SK-N-SH (cell line): ENCODE measurements around the gene HNRNPH3. TPM values are rescaled to one million over a fixed set of nuclear protein-coding genes. Genes with fewer than 3 reads are reported as not detected.

Experiments used
- CTCF ChIA-PET: fragments of 300-600, 350-600 bp; formaldehyde crosslinking; extraction: SDS; loops from one replicate; lab custom pipeline; 2021; lab: Yijun Ruan, JAX
- POLR2A ChIA-PET: fragments of 350-600 bp; sonication (Branson Sonifier 250); formaldehyde crosslinking; extraction: SDS; loops from one replicate; lab custom pipeline; 2020; ENCODE audit warnings: antibody characterized with exemption, inconsistent platforms; lab: Yijun Ruan, JAX
- DNase-seq: peaks from one replicate; pipeline ENCODE4 v3.0.0; 2012
- H2AFZ ChIP-seq: fragments of 200-600 bp; sonication (generic); 2 replicates; pipeline ENCODE4 v1.8.1; 2016; ENCODE audit warnings: antibody characterized with exemption, mild to moderate bottlenecking, low read depth
- H3F3A ChIP-seq: fragments of 200-600 bp; sonication (generic); replicated peaks from 2 replicates; pipeline ENCODE3; 2016; ENCODE audit warnings: antibody characterized with exemption, mild to moderate bottlenecking; ENCODE audit not compliant: insufficient read depth
- H3K27ac ChIP-seq, 2 experiments: fragments of 200-500 bp in 1 of 2; fragments of 200-600 bp in 1 of 2; sonication (Bioruptor generic) in 1 of 2; sonication (generic), shearing (Covaris generic) in 1 of 2; 2 replicates each; pipeline versions ENCODE4 v1.5.1 to v1.6.1; 2014 to 2016; ENCODE audit warnings: low read depth in 2 of 2, inconsistent platforms in 1 of 2, low read length in 1 of 2, mild to moderate bottlenecking in 1 of 2, mixed read lengths in 1 of 2
- H3K27me3 ChIP-seq: fragments of 200-600 bp; sonication (generic), shearing (Covaris generic); 2 replicates; pipeline ENCODE4 v1.6.1; 2016; ENCODE audit warnings: mixed run types; ENCODE audit not compliant: insufficient read depth
- H3K36me3 ChIP-seq, 2 experiments: fragments of 200-500 bp in 1 of 2; fragments of 200-600 bp in 1 of 2; sonication (Bioruptor generic) in 1 of 2; sonication (generic) in 1 of 2; replicated peaks in 1 of 2; 2 replicates each; pipeline versions ENCODE3 to v1.5.1; 2014 to 2016; ENCODE audit warnings: low read length in 1 of 2, mild to moderate bottlenecking in 1 of 2; ENCODE audit not compliant: insufficient read depth in 2 of 2, control insufficient read depth in 1 of 2
- H3K4me1 ChIP-seq, 2 experiments: fragments of 200-500 bp in 1 of 2; fragments of 200-600 bp in 1 of 2; sonication (Bioruptor generic) in 1 of 2; sonication (generic), shearing (Covaris generic) in 1 of 2; 2 replicates each; pipeline versions ENCODE4 v1.5.1 to v1.6.1; 2014 to 2016; ENCODE audit warnings: low read depth in 1 of 2, low read length in 1 of 2, mixed run types in 1 of 2; ENCODE audit not compliant: insufficient read depth in 2 of 2, control insufficient read depth in 1 of 2
- H3K4me2 ChIP-seq: fragments of 200-600 bp; sonication (generic), shearing (Covaris generic); 2 replicates; pipeline ENCODE4 v1.6.1; 2017; ENCODE audit warnings: mixed run types
- H3K4me3 ChIP-seq, 2 experiments: fragments of 200-500 bp in 1 of 2; fragments of 200-600 bp in 1 of 2; sonication (Bioruptor generic) in 1 of 2; sonication (generic), shearing (Covaris generic) in 1 of 2; 2 replicates each; pipeline versions ENCODE4 v1.5.1 to v1.8.1; 2014 to 2016; ENCODE audit warnings: low read depth in 2 of 2, inconsistent platforms in 1 of 2, low read length in 1 of 2, mild to moderate bottlenecking in 1 of 2, mixed read lengths in 1 of 2, moderate library complexity in 1 of 2
- H3K79me2 ChIP-seq: fragments of 200-600 bp; sonication (generic); 2 replicates; pipeline ENCODE4 v1.8.1; 2017; ENCODE audit warnings: mild to moderate bottlenecking; ENCODE audit not compliant: insufficient read depth
- H3K9ac ChIP-seq: fragments of 200-600 bp; sonication (generic); 2 replicates; pipeline ENCODE4 v1.6.1; 2017; ENCODE audit warnings: mixed run types
- H3K9me2 ChIP-seq: fragments of 200-600 bp; sonication (generic); 2 replicates; pipeline ENCODE4 v1.6.1; 2017; ENCODE audit warnings: mixed run types
- H3K9me3 ChIP-seq: fragments of 200-600 bp; sonication (generic); 2 replicates; pipeline ENCODE4 v1.6.1; 2017; ENCODE audit warnings: mixed run types, mild to moderate bottlenecking, moderate library complexity
- H4K20me1 ChIP-seq: fragments of 200-600 bp; sonication (generic); 2 replicates; pipeline ENCODE4 v1.6.1; 2017; ENCODE audit warnings: mild to moderate bottlenecking, mixed run types; ENCODE audit not compliant: insufficient read depth
- CHD2 ChIP-seq: fragments of 150-350 bp; IDR thresholded peaks from 2 replicates; pipeline ENCODE4 v1.6.1; 2018; ENCODE audit warnings: low read length; ENCODE audit not compliant: partially characterized antibody
- EP300 ChIP-seq, 2 experiments: IDR thresholded peaks; 2 replicates each; pipeline versions ENCODE4 v1.4.0 to v1.6.1; 2012; ENCODE audit warnings: borderline replicate concordance in 1 of 2, low read depth in 1 of 2, low read length in 1 of 2
- FOSL2 ChIP-seq: IDR thresholded peaks from 2 replicates; pipeline ENCODE4 v1.4.0; 2012; ENCODE audit warnings: low read depth, mild to moderate bottlenecking, moderate library complexity, borderline replicate concordance
- GABPA ChIP-seq: IDR thresholded peaks from 2 replicates; pipeline ENCODE4 v1.4.0; 2012; ENCODE audit warnings: low read depth, mild to moderate bottlenecking
- GATA2 ChIP-seq: sonication (generic); formaldehyde crosslinking; IDR thresholded peaks from 2 replicates; pipeline ENCODE4 v1.5.0; 2020; ENCODE audit warnings: mild to moderate bottlenecking, missing genetic modification reagents
- JUND ChIP-seq: IDR thresholded peaks from 2 replicates; pipeline ENCODE4 v1.4.0; 2012
- MXI1 ChIP-seq: IDR thresholded peaks from 2 replicates; pipeline ENCODE4 v1.6.1; 2012; ENCODE audit warnings: mild to moderate bottlenecking, low read depth, low read length, improper control_type of control experiment
- NRF1 ChIP-seq: IDR thresholded peaks from 2 replicates; pipeline ENCODE4 v1.6.1; 2012; ENCODE audit warnings: low read depth, mild to moderate bottlenecking, low read length
- POLR2AphosphoS5 ChIP-seq: IDR thresholded peaks from 2 replicates; pipeline ENCODE4 v1.6.1; 2012; ENCODE audit warnings: low read depth, low read length
- RAD21 ChIP-seq: IDR thresholded peaks from 2 replicates; pipeline ENCODE4 v1.6.1; 2012; ENCODE audit warnings: mild to moderate bottlenecking, low read length
- RFX5 ChIP-seq: IDR thresholded peaks from 2 replicates; pipeline ENCODE4 v1.6.1; 2012; ENCODE audit warnings: mild to moderate bottlenecking, improper control_type of control experiment, low read length
- TAF1 ChIP-seq: IDR thresholded peaks from 2 replicates; pipeline ENCODE4 v1.6.1; 2012; ENCODE audit warnings: low read depth, mild to moderate bottlenecking, low read length, moderate library complexity, borderline replicate concordance
- TCF12 ChIP-seq: IDR thresholded peaks from 2 replicates; pipeline ENCODE4 v1.4.0; 2012
- TEAD4 ChIP-seq: IDR thresholded peaks from 2 replicates; pipeline ENCODE4 v1.4.0; 2012; ENCODE audit warnings: mild to moderate bottlenecking, borderline replicate concordance; ENCODE audit not compliant: insufficient read depth
- YY1 ChIP-seq: IDR thresholded peaks from 2 replicates; pipeline ENCODE4 v1.4.0; 2012; ENCODE audit warnings: low read depth, mild to moderate bottlenecking
- WGBS: methylation state at CpG from one replicate; pipeline ENCODE4 v1.1.6; 2017; ENCODE audit warnings: low lambda C conversion rate; 5-methylcytosine and 5-hydroxymethylcytosine counted together
- polyA plus RNA-seq, 3 experiments: library from polyadenylated mRNA; depleted of rRNA; stranded (reverse); fragments of >200 nt; gene quantifications; 2 replicates each; pipeline ENCODE4 v1.2.3, GENCODE V29; 2012
- TF ChIP-seq, protein P1 (sequence below): IDR thresholded peaks from 2 replicates; pipeline ENCODE4 v1.4.0; 2012; ENCODE audit warnings: low read depth
- TF ChIP-seq, protein P2 (sequence below): fragments of 200-600 bp; sonication (generic); IDR thresholded peaks from 2 replicates; pipeline ENCODE4 v1.6.1; 2017; ENCODE audit warnings: antibody characterized with exemption, mild to moderate bottlenecking, moderate library complexity
- TF ChIP-seq, protein P3 (sequence below): IDR thresholded peaks from 2 replicates; pipeline ENCODE4; 2012
- TF ChIP-seq, protein P4 (sequence below): IDR thresholded peaks from 2 replicates; pipeline ENCODE4 v1.6.1; 2012; ENCODE audit warnings: mild to moderate bottlenecking, low read depth, low read length, moderate library complexity
- TF ChIP-seq, protein P5 (sequence below): fragments of 150-350 bp; IDR thresholded peaks from 2 replicates; pipeline ENCODE4 v1.6.1; 2017; ENCODE audit warnings: antibody characterized with exemption, low read length, low read depth, borderline replicate concordance
- TF ChIP-seq, protein P6 (sequence below): IDR thresholded peaks from 2 replicates; pipeline ENCODE4 v1.4.0; 2012; ENCODE audit warnings: low read depth, borderline replicate concordance

The HNRNPH3 gene
- polyA plus RNA-seq, 1 of the 3 experiments (the other 2 are of a cell fraction): 73.0 TPM

DNA sequence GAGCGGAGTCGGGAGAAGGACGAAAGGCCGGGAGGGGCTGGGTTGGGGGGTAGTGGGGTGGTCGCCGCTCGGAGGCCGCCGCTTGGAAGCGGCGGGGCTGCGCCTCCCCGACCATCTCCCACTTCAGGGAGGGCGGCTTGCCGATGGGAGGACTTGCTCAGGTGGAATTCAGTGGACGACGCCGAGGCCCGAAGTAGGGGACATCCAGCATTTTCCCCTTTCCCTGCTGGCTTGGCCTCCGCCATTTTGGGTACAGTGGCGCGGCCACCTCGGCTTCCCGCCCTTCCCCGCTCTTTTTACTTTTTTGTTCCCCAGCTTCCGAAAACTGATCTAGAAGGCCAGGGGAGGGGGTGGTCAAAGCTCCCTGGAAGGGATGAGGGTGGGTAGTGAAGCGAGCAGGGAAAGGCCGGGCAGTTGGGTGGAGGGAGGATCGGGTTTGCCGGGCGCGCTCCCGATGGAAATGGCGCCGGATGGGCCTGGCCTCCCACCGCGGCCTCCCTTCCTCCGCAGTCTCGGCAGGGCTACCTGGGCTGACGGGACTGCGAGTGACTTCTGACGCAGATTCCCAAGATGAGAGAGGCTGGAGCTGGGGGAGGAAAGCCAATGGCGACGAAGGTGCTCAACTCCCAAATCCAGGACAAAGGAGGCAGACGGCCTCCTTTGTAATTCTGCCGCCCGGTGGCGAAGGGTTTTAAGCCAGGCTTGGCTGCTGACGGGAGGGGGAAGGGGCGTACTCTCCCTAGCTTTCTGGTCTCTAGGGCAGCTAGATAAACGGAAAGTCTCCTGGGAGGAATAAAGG is 594 bp downstream of the HNRNPH3 start, which contains the start of gene PBLD:
Gene PBLD (minus strand): TSS at position 670 of the 799 bp plus-strand sequence. CDS start 26,084 bp downstream, outside the sequence.
- peaks cover 31 to 37% of the 10 kb centered on the region in 2 experiments for H3K4me1 ChIP-seq
- H3K36me3 ChIP-seq: peaks cover 19% of the 10 kb centered on the region in 2 experiments
- H3K4me3 ChIP-seq: peak within 1 kb of the TSS; percentile 85 to 91
- no peaks in the 10 kb centered on the region for H3K9me2 ChIP-seq
- H3K9ac ChIP-seq: peak within 1 kb of the TSS; percentile 99
- peaks cover 61% of the 10 kb centered on the region for H3K79me2 ChIP-seq
- no peaks in the 10 kb centered on the region for H3K9me3 ChIP-seq
- H2AFZ ChIP-seq: no peak within 1 kb of the TSS
- WGBS: 2% methylated on average over 27 of the region's 51 CpGs
- CTCF ChIA-PET: interaction anchor here (0.5 to 3.2 kb wide), 14 partner anchors 9 to 616 kb away, joined by 3 to 26 read pairs (median 4); partner anchors contain the start of gene SIRT1
- H3K27ac ChIP-seq: peak within 1 kb of the TSS; percentile 95 to 98
- peaks cover 47% of the 10 kb centered on the region for H4K20me1 ChIP-seq
- POLR2A ChIA-PET: interaction anchor here (0.8 to 1.4 kb wide), 11 partner anchors 10 to 448 kb away, joined by 3 to 11 read pairs (median 4); partner anchors contain the start of gene SIRT1
- H3K27me3 ChIP-seq: no peaks in the 10 kb centered on the region
- peaks cover 40% of the 10 kb centered on the region for H3F3A ChIP-seq
- peak; percentile 72 for DNase-seq
- TF ChIP-seq, protein P1, sequence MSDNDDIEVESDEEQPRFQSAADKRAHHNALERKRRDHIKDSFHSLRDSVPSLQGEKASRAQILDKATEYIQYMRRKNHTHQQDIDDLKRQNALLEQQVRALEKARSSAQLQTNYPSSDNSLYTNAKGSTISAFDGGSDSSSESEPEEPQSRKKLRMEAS: peak; percentile 25; the same call in 1 of the 2 replicates
- TF ChIP-seq GATA2 (CRISPR knock-in tag) (no peak; the same call in 1 of the 2 replicates), EP300 (IDR thresholded peaks at IDR 0.05; ENCODE audit: borderline replicate concordance in 1 of 2, low read depth in 1 of 2, low read length in 1 of 2) (no peak), RAD21 (peak; percentile 25), RFX5 (no peak), POLR2AphosphoS5 (peak; percentile 78), CHD2 (peak; percentile 62), TCF12 (peak; percentile 5; the same call in 1 of the 2 replicates), GABPA (no peak), TAF1 (peak; percentile 64; the same call in 1 of the 2 replicates), NRF1 (no peak), JUND (0 out of 2 replicates have a peak, but pooled peaks have one; percentile 2), FOSL2 (peak; percentile 2; the same call in 1 of the 2 replicates), TEAD4 (no peak), MXI1 (peak; percentile 23), YY1 (peak; percentile 89)
- TF ChIP-seq, protein P2, sequence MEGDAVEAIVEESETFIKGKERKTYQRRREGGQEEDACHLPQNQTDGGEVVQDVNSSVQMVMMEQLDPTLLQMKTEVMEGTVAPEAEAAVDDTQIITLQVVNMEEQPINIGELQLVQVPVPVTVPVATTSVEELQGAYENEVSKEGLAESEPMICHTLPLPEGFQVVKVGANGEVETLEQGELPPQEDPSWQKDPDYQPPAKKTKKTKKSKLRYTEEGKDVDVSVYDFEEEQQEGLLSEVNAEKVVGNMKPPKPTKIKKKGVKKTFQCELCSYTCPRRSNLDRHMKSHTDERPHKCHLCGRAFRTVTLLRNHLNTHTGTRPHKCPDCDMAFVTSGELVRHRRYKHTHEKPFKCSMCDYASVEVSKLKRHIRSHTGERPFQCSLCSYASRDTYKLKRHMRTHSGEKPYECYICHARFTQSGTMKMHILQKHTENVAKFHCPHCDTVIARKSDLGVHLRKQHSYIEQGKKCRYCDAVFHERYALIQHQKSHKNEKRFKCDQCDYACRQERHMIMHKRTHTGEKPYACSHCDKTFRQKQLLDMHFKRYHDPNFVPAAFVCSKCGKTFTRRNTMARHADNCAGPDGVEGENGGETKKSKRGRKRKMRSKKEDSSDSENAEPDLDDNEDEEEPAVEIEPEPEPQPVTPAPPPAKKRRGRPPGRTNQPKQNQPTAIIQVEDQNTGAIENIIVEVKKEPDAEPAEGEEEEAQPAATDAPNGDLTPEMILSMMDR: peak; percentile 56
- TF ChIP-seq, protein P3, sequence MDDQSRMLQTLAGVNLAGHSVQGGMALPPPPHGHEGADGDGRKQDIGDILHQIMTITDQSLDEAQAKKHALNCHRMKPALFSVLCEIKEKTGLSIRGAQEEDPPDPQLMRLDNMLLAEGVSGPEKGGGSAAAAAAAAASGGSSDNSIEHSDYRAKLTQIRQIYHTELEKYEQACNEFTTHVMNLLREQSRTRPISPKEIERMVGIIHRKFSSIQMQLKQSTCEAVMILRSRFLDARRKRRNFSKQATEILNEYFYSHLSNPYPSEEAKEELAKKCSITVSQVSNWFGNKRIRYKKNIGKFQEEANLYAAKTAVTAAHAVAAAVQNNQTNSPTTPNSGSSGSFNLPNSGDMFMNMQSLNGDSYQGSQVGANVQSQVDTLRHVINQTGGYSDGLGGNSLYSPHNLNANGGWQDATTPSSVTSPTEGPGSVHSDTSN: peak; percentile 1
- TF ChIP-seq, protein P4, sequence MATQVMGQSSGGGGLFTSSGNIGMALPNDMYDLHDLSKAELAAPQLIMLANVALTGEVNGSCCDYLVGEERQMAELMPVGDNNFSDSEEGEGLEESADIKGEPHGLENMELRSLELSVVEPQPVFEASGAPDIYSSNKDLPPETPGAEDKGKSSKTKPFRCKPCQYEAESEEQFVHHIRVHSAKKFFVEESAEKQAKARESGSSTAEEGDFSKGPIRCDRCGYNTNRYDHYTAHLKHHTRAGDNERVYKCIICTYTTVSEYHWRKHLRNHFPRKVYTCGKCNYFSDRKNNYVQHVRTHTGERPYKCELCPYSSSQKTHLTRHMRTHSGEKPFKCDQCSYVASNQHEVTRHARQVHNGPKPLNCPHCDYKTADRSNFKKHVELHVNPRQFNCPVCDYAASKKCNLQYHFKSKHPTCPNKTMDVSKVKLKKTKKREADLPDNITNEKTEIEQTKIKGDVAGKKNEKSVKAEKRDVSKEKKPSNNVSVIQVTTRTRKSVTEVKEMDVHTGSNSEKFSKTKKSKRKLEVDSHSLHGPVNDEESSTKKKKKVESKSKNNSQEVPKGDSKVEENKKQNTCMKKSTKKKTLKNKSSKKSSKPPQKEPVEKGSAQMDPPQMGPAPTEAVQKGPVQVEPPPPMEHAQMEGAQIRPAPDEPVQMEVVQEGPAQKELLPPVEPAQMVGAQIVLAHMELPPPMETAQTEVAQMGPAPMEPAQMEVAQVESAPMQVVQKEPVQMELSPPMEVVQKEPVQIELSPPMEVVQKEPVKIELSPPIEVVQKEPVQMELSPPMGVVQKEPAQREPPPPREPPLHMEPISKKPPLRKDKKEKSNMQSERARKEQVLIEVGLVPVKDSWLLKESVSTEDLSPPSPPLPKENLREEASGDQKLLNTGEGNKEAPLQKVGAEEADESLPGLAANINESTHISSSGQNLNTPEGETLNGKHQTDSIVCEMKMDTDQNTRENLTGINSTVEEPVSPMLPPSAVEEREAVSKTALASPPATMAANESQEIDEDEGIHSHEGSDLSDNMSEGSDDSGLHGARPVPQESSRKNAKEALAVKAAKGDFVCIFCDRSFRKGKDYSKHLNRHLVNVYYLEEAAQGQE: no peak
- TF ChIP-seq, protein P5, sequence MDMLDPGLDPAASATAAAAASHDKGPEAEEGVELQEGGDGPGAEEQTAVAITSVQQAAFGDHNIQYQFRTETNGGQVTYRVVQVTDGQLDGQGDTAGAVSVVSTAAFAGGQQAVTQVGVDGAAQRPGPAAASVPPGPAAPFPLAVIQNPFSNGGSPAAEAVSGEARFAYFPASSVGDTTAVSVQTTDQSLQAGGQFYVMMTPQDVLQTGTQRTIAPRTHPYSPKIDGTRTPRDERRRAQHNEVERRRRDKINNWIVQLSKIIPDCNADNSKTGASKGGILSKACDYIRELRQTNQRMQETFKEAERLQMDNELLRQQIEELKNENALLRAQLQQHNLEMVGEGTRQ: no peak
- TF ChIP-seq, protein P6, sequence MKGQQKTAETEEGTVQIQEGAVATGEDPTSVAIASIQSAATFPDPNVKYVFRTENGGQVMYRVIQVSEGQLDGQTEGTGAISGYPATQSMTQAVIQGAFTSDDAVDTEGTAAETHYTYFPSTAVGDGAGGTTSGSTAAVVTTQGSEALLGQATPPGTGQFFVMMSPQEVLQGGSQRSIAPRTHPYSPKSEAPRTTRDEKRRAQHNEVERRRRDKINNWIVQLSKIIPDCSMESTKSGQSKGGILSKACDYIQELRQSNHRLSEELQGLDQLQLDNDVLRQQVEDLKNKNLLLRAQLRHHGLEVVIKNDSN: 0 out of 2 replicates have a peak, but pooled peaks have one; percentile 10
- TF ChIP-seq, all 33 proteins: peak for 13
- peak within 1 kb of the TSS; percentile 76 for H3K4me2 ChIP-seq
